Measurements from ENCODE around the gene PIP5K1C. TPM values are rescaled to one million over a fixed set of nuclear protein-coding genes. Genes with fewer than 3 reads are reported as not detected.

PIP5K1C gene
- total and polyA plus RNA-seq, 9 of the 15 experiments (the other 6 are each of a cell fraction or from before 2014, with no cell fraction given), result 0.38 to 22.1 (median 4.1) TPM

GRCh38 chr19:3697671-3698385, 2.4 kb downstream of the PIP5K1C start:
- H3K4me1 ChIP-seq (replicated peaks in 1 of 2; ENCODE audit: control insufficient read depth in 2 of 2, insufficient read depth in 2 of 2, low read length in 2 of 2), result peaks cover 13 to 71% of the 10 kb centered on the region in 2 experiments
- in situ Hi-C loops (cut with MboI), result no loop called here
- no peak overlapping the region for H3K27ac ChIP-seq (ENCODE audit: extremely low read depth, low read depth, low read length)
- peaks cover 7% of the 10 kb centered on the region for H3K9me1 ChIP-seq (ENCODE audit: control insufficient read depth, insufficient read depth, low read length)
- FAIRE-seq (no peak), DNase-seq (ENCODE audit: extremely low read depth in 1 of 4, low spot score in 3 of 4) (no peak), ATAC-seq (no peak)
- no TSS peak for BruUV-seq (replicated peaks)
- peaks cover 6% of the 10 kb centered on the region; the same call in 1 of the 3 replicates for H3K36me3 ChIP-seq (ENCODE audit: control insufficient read depth, insufficient read depth, low read length)
- WGBS (ENCODE audit: insufficient coverage, low coverage, missing lambda C conversion rate), result 87% methylated on average over 39 of the region's 43 CpGs
- intact Hi-C loops (cut with micrococcal nuclease), result no loop called here
- H3K27me3 ChIP-seq (ENCODE audit: control insufficient read depth in 2 of 2, insufficient read depth in 2 of 2, low read length in 2 of 2), result no peaks in the 10 kb centered on the region
- 0 out of 2 replicates have a peak overlapping the region, but pooled peaks have one; percentile 53 for H3K4me2 ChIP-seq (ENCODE audit: insufficient read depth, low read length)
- H3K9me3 ChIP-seq (replicated peaks; ENCODE audit: control insufficient read depth, insufficient read depth, low read depth, low read length), result no peaks in the 10 kb centered on the region; the same call in 1 of the 2 replicates
- ChIA-PET POLR2A (interaction anchor here (0.7 to 1.5 kb wide), 8 partner anchors 12 to 103 kb away, joined by 3 to 8 read pairs (median 4); no protein-coding TSS in a partner anchor), CTCF (ENCODE audit: low intra/inter-chr PET ratio) (no interaction called here)
- no peak overlapping the region for H2AFZ ChIP-seq (ENCODE audit: low read depth, low read length)
- no peak overlapping the region for H3K4me3 ChIP-seq
- H3K9ac ChIP-seq (ENCODE audit: insufficient read depth in 1 of 2, low read depth in 2 of 2, low read length in 2 of 2), result peak overlapping the region in 1 of 2 experiments; percentile 38; a peak in 2 of 4 replicates
- TF ChIP-seq POLR2G (IDR thresholded peaks at IDR 0.05; ENCODE audit: low read depth, low read length) (0 out of 2 replicates have a peak, but pooled peaks have one; percentile 18), SP1 (CRISPR knock-in tag; IDR thresholded peaks at IDR 0.05) (no peak), HNRNPL (IDR thresholded peaks at IDR 0.05; ENCODE audit: low read depth, low read length) (0 out of 2 replicates have a peak, but pooled peaks have one; percentile 38), RFX1 (IDR thresholded peaks at IDR 0.05) (no peak), ZNF76 (CRISPR knock-in tag; IDR thresholded peaks at IDR 0.05; ENCODE audit: borderline replicate concordance) (no peak), ZNF253 (CRISPR knock-in tag; conservative IDR thresholded peaks at IDR 0.05) (no peak), TEAD4 (IDR thresholded peaks at IDR 0.05; ENCODE audit: low read length) (no peak), TEAD4 (CRISPR knock-in tag; IDR thresholded peaks at IDR 0.05; ENCODE audit: borderline replicate concordance) (0 out of 2 replicates have a peak, but pooled peaks have one; percentile 39), ZNF644 (tag; IDR thresholded peaks at IDR 0.05; ENCODE audit: low read depth) (no peak), PATZ1 (CRISPR knock-in tag; IDR thresholded peaks at IDR 0.05; ENCODE audit: borderline replicate concordance) (no peak), ZNF408 (CRISPR knock-in tag; IDR thresholded peaks at IDR 0.05; ENCODE audit: low read depth) (no peak), ZNF174 (CRISPR knock-in tag; IDR thresholded peaks at IDR 0.05) (no peak), BACH1 (tag; IDR thresholded peaks at IDR 0.05) (no peak), RBM17 (IDR thresholded peaks at IDR 0.05; ENCODE audit: borderline replicate concordance, low read depth, low read length) (no peak), MTA2 (IDR thresholded peaks at IDR 0.05; ENCODE audit: low read depth) (no peak)
- TF ChIP-seq, protein P1, sequence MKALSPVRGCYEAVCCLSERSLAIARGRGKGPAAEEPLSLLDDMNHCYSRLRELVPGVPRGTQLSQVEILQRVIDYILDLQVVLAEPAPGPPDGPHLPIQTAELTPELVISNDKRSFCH (CRISPR knock-in tag; IDR thresholded peaks at IDR 0.05), result no peak
- TF ChIP-seq, protein P1 (tag; IDR thresholded peaks at IDR 0.05), result no peak
- peaks cover 60% of the 10 kb centered on the region for H3K79me2 ChIP-seq (ENCODE audit: control insufficient read depth, insufficient read depth, low read length)
- H4K20me1 ChIP-seq (replicated peaks; ENCODE audit: control insufficient read depth, insufficient read depth, low read length), result peaks cover 21% of the 10 kb centered on the region
